DMS 273 (cell line): Measurements from ENCODE around the gene KLHL9.
"Not testable (repeated sequence)": the region's sequence is repeated elsewhere in the genome, so short reads cannot be mapped to it uniquely, and the experiment has no call there.

Experiments used
- DNase-seq: peaks from one replicate; lab custom pipeline; 2025; ENCODE audit not compliant: unreplicated experiment; lab: John Stamatoyannopoulos, UW

Gene KLHL9

GRCh38 chr9:21334701-21335632 is at the start of gene KLHL9:
Gene KLHL9, minus strand, starts transcription at chr9:21335404. Its CDS starts 545 bp downstream, at chr9:21334859.
- DNase-seq, result peak; percentile 94

- DNase-seq, result no peak
These were observed 48.4 kb upstream of the KLHL9 start for GRCh38 chr9:21383627-21384026.

GRCh38 chr9:21381448-21382339 is 46.5 kb upstream of the KLHL9 start:
- no peak for DNase-seq

- not testable (repeated sequence) for DNase-seq
These were observed 36.3 kb upstream of the KLHL9 start for GRCh38 chr9:21371467-21371866.

- no peak for DNase-seq
These were observed 32.8 kb upstream of the KLHL9 start, which contains the start of gene IFNA13 for GRCh38 chr9:21367957-21368356. Gene IFNA13, minus strand, starts transcription at chr9:21368057. Its CDS starts 47 bp downstream, at chr9:21368010.

- DNase-seq, result not testable (repeated sequence)
These were observed 32.0 kb upstream of the KLHL9 start for GRCh38 chr9:21367169-21367568.

- DNase-seq, result no peak
These were observed 27.1 kb upstream of the KLHL9 start for GRCh38 chr9:21362287-21362686.

- DNase-seq, result no peak
These were observed 22.6 kb upstream of the KLHL9 start for GRCh38 chr9:21357479-21358460.

- DNase-seq, result no peak
These were observed 15.6 kb upstream of the KLHL9 start, which contains the start of gene IFNA6 for GRCh38 chr9:21350787-21351186. Gene IFNA6, minus strand, starts transcription at chr9:21350887. Its CDS starts 0 bp downstream, at chr9:21350887.

- no peak for DNase-seq
These were observed 13.3 kb upstream of the KLHL9 start for GRCh38 chr9:21348430-21348970.

- DNase-seq, result no peak
These were observed 5.5 kb upstream of the KLHL9 start for GRCh38 chr9:21340735-21341134.

GRCh38 chr9:21336457-21336856 is 1.3 kb upstream of the KLHL9 start:
- no peak for DNase-seq

GRCh38 chr9:21333226-21333625 is 2.0 kb downstream of the KLHL9 start:
- no peak for DNase-seq

GRCh38 chr9:21331676-21332402 is 3.4 kb downstream of the KLHL9 start:
- DNase-seq, result no peak

- DNase-seq, result peak; percentile 65
These were observed 8.6 kb downstream of the KLHL9 start for GRCh38 chr9:21326526-21327139.

- no peak for DNase-seq
These were observed 11.2 kb downstream of the KLHL9 start for GRCh38 chr9:21324047-21324446.

GRCh38 chr9:21322911-21323461 is 12.2 kb downstream of the KLHL9 start:
- no peak for DNase-seq

- no peak for DNase-seq
These were observed 14.7 kb downstream of the KLHL9 start for GRCh38 chr9:21320465-21320864.
